NK-92 treated with Interleukin-12 subunit alpha and Interleukin-12 subunit beta, amount 100 ng/mL, for 24 hours (cell line): ENCODE results near the gene SNRNP70.
A peak's percentile ranks its signal among the peaks of the same experiment; 100 is the strongest.

Source experiments
- DNase-seq: peaks from one replicate; lab custom pipeline; 2025; lab: John Stamatoyannopoulos, UW

Gene SNRNP70

GRCh38 chr19:49148044-49148682, 62.9 kb downstream of the SNRNP70 start:
- no peak for DNase-seq

- DNase-seq, result peak; percentile 21
Measured at GRCh38 chr19:49148784-49149651, 63.8 kb downstream of the SNRNP70 start.

GRCh38 chr19:49149652-49150105, 64.4 kb downstream of the SNRNP70 start:
- DNase-seq, result no peak

- DNase-seq, result no peak
Measured at GRCh38 chr19:49150106-49150943, 65.1 kb downstream of the SNRNP70 start.

GRCh38 chr19:49150944-49151243, 65.6 kb downstream of the SNRNP70 start:
- DNase-seq, result no peak

GRCh38 chr19:49151267-49152118, 66.2 kb downstream of the SNRNP70 start:
- DNase-seq, result no peak

GRCh38 chr19:49152119-49152550, 66.9 kb downstream of the SNRNP70 start:
- no peak for DNase-seq

- DNase-seq, result no peak
Measured at GRCh38 chr19:49153167-49153809, 68.0 kb downstream of the SNRNP70 start.

GRCh38 chr19:49154279-49154678, 69.0 kb downstream of the SNRNP70 start:
- DNase-seq, result no peak

GRCh38 chr19:49155005-49155819, 70.0 kb downstream of the SNRNP70 start, which contains the start of gene HRC:
HRC (minus strand) TSS chr19:49155396; CDS start chr19:49155237, 159 bp downstream.
- DNase-seq, result no peak

GRCh38 chr19:49155820-49156346, 70.6 kb downstream of the SNRNP70 start:
- no peak for DNase-seq

GRCh38 chr19:49157445-49158224, 72.4 kb downstream of the SNRNP70 start, which contains the start of gene TRPM4:
TRPM4 (plus strand) TSS chr19:49157792; CDS start chr19:49157867, 75 bp downstream.
- no peak for DNase-seq
